HG03175 (cell line): ENCODE measurements around the gene C5orf15.
"Not testable (repeated sequence)": the region's sequence is repeated elsewhere in the genome, so short reads cannot be mapped to it uniquely, and the experiment has no call there.

Experiments
- ATAC-seq: cut with Tn5 transposase; IDR thresholded peaks from one replicate; pipeline ENCODE4 v1.9.1; 2021; ENCODE audit warnings: mild to moderate bottlenecking, moderate library complexity; ENCODE audit not compliant: unreplicated experiment

Gene C5orf15

GRCh38 chr5:133994297-133994989 lies 26.0 kb upstream of the C5orf15 start:
- ATAC-seq, result no peak

GRCh38 chr5:133993185-133993936 lies 24.9 kb upstream of the C5orf15 start:
- ATAC-seq, result no peak

- no peak for ATAC-seq
Measured at GRCh38 chr5:133992429-133993155, 24.2 kb upstream of the C5orf15 start.

- ATAC-seq, result no peak
Measured at GRCh38 chr5:133991171-133991910, 22.9 kb upstream of the C5orf15 start.

- no peak for ATAC-seq
Measured at GRCh38 chr5:133990396-133990795, 22.0 kb upstream of the C5orf15 start.

GRCh38 chr5:133985540-133986180 lies 17.2 kb upstream of the C5orf15 start:
- no peak for ATAC-seq

GRCh38 chr5:133983674-133984073 lies 15.2 kb upstream of the C5orf15 start:
- no peak for ATAC-seq

- no peak for ATAC-seq
Measured at GRCh38 chr5:133981714-133982113, 13.3 kb upstream of the C5orf15 start.

GRCh38 chr5:133980652-133981051 lies 12.2 kb upstream of the C5orf15 start:
- ATAC-seq, result no peak

- ATAC-seq, result no peak
Measured at GRCh38 chr5:133978943-133979342, 10.5 kb upstream of the C5orf15 start.

- ATAC-seq, result no peak
Measured at GRCh38 chr5:133977858-133978257, 9.4 kb upstream of the C5orf15 start.

GRCh38 chr5:133977161-133977787 lies 8.8 kb upstream of the C5orf15 start:
- ATAC-seq, result no peak

- ATAC-seq, result not testable (repeated sequence)
Measured at GRCh38 chr5:133975546-133975945, 7.1 kb upstream of the C5orf15 start.

GRCh38 chr5:133974142-133974541 lies 5.7 kb upstream of the C5orf15 start:
- no peak for ATAC-seq

- ATAC-seq, result no peak
Measured at GRCh38 chr5:133970325-133970909, 2.0 kb upstream of the C5orf15 start.

GRCh38 chr5:133969654-133970324 lies 1.4 kb upstream of the C5orf15 start:
- ATAC-seq, result no peak

- no peak for ATAC-seq
Measured at GRCh38 chr5:133967698-133968203, 674 bp downstream of the C5orf15 start.

GRCh38 chr5:133967124-133967523 lies 1.3 kb downstream of the C5orf15 start:
- no peak for ATAC-seq

GRCh38 chr5:133966090-133966489 lies 2.3 kb downstream of the C5orf15 start:
- no peak for ATAC-seq
